Measurements from ENCODE around the gene SRSF12. TPM values are rescaled to one million over a fixed set of nuclear protein-coding genes. Genes with fewer than 3 reads are reported as not detected.
"Not testable (repeated sequence)": the region's sequence is repeated elsewhere in the genome, so short reads cannot be mapped to it uniquely, and the experiment has no call there.

The SRSF12 gene
- total RNA-seq, 2 experiments from 2014 or later = not detected

DNA sequence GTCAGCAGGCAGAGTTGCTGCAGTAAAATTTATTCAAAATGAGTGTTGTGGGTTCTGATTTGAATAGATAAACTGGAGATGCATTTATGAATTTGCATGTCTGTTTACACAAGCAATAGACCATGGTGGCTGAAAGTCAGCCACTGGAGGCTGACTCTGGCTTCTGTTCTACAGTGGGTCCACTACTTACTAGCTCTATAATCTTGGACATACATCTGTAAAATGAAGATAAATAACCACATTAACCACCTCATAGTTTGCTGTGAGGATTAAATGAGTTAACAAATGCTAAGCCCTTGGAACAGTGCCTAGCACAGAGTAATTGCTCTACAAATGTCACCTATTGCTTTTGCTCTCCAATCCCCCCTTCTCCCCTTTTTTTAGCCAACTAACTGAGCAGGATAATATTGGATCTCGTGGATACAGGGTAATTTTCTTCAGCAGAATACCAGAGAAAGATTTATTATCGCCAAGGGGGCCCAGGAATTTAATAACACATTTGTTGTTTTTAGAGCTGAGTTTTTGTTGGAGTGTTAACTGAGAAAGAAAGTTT lies 26.6 kb upstream of the SRSF12 start:
- CTCF ChIA-PET = interaction anchor here (1.4 kb wide), 2 partner anchors 12 to 77 kb away, joined by 3 to 4 read pairs; no protein-coding TSS in a partner anchor
- peaks cover 14% of the 10 kb centered on the region for H3K36me3 Mint-ChIP-seq (ENCODE audit: low read depth)
- H3K27me3 Mint-ChIP-seq = peaks cover 5% of the 10 kb centered on the region
- peaks cover 37% of the 10 kb centered on the region for H3K4me1 Mint-ChIP-seq
- no peak for DNase-seq
- no peak overlapping the region for H3K4me3 Mint-ChIP-seq
- H3K9me3 Mint-ChIP-seq = no peaks in the 10 kb centered on the region
- POLR2A ChIA-PET = interaction anchor here (0.6 to 1.4 kb wide), 2 partner anchors 13 to 65 kb away, joined by 3 to 4 read pairs; no protein-coding TSS in a partner anchor
- no peak overlapping the region for H3K27ac Mint-ChIP-seq

DNA sequence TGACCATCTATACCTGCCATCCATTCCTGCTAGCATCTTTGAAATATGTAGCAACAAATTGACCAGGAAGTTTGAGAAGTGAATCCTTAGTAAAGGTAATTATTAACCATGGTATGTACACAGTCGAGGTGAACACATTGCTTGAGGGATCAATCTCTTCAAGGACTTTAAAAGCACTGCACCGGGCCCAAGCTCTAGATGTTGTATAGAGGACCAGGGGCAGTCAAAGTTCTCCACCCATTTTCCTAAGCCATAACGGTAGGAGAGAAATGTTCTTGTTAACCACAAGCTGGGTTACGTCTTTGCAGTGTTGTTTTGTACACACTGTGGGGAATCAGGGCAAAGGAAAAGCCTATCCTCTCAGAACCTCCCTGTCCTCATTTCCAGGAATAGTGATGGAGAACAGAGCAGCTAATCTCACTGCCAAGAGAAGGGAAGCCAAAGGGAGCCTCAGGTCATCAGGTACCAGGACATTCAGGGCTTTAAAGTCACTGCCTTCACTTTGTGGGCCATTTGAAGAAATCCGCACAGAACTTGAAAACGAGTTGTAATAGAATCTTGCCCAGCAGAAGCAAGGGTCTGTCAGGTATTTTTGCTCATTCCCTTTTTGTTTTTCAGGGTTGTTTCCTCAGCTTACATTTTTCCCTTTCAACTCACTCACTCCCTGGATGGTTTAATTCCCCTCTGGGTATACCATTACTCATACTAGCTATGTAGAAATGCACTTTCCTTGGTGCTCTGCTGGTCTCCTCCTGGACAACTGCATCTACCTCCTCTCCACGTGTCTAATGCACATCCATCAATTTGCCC lies 22.7 kb upstream of the SRSF12 start:
- H3K27ac Mint-ChIP-seq = no peak overlapping the region
- CTCF ChIA-PET = interaction anchor here (0.6 to 1.8 kb wide), 7 partner anchors 8 to 164 kb away, joined by 3 to 5 read pairs (median 3); no protein-coding TSS in a partner anchor
- no peak overlapping the region for H3K4me3 Mint-ChIP-seq
- no peaks in the 10 kb centered on the region for H3K36me3 Mint-ChIP-seq (ENCODE audit: low read depth)
- POLR2A ChIA-PET = interaction anchor here (0.6 kb wide), 1 partner anchor 14 kb away, joined by 6 read pairs; no protein-coding TSS in a partner anchor
- DNase-seq = no peak
- H3K27me3 Mint-ChIP-seq = peaks cover 5% of the 10 kb centered on the region
- peaks cover 16% of the 10 kb centered on the region for H3K4me1 Mint-ChIP-seq
- H3K9me3 Mint-ChIP-seq = no peaks in the 10 kb centered on the region

DNA sequence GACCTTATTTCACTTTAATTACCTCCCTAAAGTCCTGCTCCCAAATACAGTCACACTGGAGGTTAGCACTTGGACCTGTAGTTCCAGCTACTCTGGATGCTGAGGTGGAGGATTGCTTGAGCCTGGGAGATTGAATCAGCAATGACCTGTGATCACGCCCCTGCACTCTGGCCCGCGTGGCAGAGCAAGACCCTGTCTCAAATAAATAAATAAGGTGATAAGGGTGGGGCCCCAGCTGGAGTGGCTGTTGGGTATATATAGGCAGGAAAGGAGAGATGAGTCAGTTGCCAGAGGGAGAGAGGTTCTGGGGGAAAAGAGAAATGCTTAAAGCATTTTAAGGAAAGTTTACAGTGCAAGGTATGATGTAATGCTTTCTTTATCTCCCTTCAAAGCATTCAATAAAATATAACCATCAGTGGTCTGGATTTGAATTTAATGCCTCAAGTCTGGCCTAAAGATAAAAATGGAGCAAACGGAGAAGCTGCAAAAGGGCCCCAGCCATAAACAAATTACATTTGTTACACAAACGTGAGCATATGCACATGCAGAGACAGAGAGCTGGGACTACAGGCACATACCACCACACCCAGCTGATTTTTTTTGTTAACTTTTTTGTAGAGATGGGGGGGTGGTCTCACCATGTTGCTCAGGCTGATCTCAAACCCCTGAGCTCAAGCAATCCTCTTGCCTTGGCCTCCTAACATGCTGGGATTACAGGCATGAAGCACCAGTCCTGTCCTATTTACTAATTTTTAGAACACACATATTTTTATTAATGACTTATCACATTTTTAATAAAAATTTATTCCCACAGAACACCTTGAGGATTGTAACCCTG lies 21.9 kb upstream of the SRSF12 start:
- CTCF ChIA-PET = interaction anchor here (0.8 to 1.0 kb wide), 2 partner anchors 9 to 67 kb away, joined by 3 read pairs; no protein-coding TSS in a partner anchor
- H3K4me3 Mint-ChIP-seq = no peak overlapping the region
- no peak for DNase-seq

DNA sequence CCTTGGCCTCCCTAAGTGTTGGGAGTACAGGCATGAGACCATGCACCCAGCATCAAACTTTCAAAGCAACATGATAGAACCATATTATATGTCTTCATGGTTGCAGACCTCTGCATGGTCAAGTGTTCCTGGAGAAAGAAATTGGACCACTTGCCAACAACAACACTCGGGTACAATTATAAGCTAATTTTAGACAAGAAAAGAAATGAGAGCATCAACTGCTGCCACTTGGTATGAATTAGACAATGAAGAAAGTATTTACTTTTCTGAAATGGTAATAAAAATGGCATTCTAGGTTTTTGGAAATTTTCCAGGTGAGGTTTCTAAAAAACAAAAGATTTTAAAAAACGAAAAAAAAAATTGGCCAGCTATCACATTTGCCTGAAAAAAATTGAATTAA lies 20.3 kb upstream of the SRSF12 start:
- DNase-seq = no peak
- POLR2A ChIA-PET = no interaction called here
- Mint-ChIP-seq H3K4me1 (no peaks in the 10 kb centered on the region), H3K9me3 (no peaks in the 10 kb centered on the region), H3K4me3 (no peak overlapping the region), H3K27me3 (no peaks in the 10 kb centered on the region), H3K27ac (no peak overlapping the region), H3K36me3 (ENCODE audit: low read depth) (no peaks in the 10 kb centered on the region)
- CTCF ChIA-PET = no interaction called here

More for the DNA sequence above, 21.9 kb upstream of the SRSF12 start:
- Mint-ChIP-seq H3K36me3 (ENCODE audit: low read depth) (no peaks in the 10 kb centered on the region), H3K27ac (no peak overlapping the region), H3K27me3 (peaks cover 3% of the 10 kb centered on the region), H3K4me1 (peaks cover 9% of the 10 kb centered on the region), H3K9me3 (no peaks in the 10 kb centered on the region)
- POLR2A ChIA-PET = no interaction called here

DNA sequence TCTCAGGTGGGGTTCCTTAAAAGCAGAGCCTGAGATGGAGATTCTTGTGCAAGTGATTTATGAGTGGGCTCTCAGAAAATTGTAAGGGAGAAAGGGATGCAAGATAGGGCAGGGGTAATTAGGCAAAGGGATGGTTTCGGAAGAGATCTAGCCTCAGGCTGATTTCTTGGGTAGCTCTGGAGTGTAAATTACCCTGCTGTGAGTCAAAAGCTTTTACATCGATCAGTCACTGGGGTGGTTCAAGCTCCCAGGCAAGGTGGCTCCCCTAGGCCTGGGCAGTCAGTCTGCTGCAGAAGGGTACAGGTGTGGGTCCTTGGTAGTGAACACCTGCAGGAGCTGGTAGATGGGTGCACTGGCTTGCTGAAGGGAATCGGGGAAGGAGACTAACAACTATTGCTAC lies 16.9 kb upstream of the SRSF12 start:
- CTCF ChIA-PET = interaction anchor here (0.6 kb wide), 1 partner anchor 101 kb away, joined by 3 read pairs; no protein-coding TSS in a partner anchor
- DNase-seq = no peak
- H3K27ac Mint-ChIP-seq = no peak overlapping the region
- H3K4me1 Mint-ChIP-seq = no peaks in the 10 kb centered on the region
- no peaks in the 10 kb centered on the region for H3K27me3 Mint-ChIP-seq
- no peaks in the 10 kb centered on the region for H3K9me3 Mint-ChIP-seq
- POLR2A ChIA-PET = interaction anchor here (0.6 kb wide), 1 partner anchor 673 kb away, joined by 6 read pairs; no protein-coding TSS in a partner anchor
- H3K4me3 Mint-ChIP-seq = no peak overlapping the region
- H3K36me3 Mint-ChIP-seq (ENCODE audit: low read depth) = no peaks in the 10 kb centered on the region

DNA sequence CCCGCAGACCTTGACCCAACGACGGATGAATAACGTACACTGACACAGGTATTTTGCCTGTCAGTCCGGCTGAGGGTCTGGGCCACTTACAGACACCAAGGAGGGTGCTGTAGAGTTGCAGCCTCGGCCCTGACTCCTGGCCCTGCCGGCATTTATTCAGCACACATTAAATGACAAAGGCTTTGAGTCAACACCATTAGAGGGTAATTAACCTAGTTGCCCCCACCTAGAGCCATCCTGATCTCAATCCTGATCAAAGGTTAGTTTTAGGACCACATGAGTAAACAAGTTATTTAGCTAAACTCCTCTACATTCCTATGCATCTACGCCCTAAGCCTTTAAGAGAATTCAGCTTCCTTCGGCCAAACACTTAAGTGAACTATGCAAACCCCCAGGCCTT lies 16.1 kb upstream of the SRSF12 start:
- no peaks in the 10 kb centered on the region for H3K27me3 Mint-ChIP-seq
- H3K4me1 Mint-ChIP-seq = no peaks in the 10 kb centered on the region
- H3K36me3 Mint-ChIP-seq (ENCODE audit: low read depth) = no peaks in the 10 kb centered on the region
- H3K27ac Mint-ChIP-seq = no peak overlapping the region
- H3K9me3 Mint-ChIP-seq = no peaks in the 10 kb centered on the region
- H3K4me3 Mint-ChIP-seq = no peak overlapping the region
- POLR2A ChIA-PET = interaction anchor here (0.6 kb wide), 1 partner anchor 674 kb away, joined by 6 read pairs; no protein-coding TSS in a partner anchor
- CTCF ChIA-PET = interaction anchor here (0.8 to 1.2 kb wide), 2 partner anchors 11 to 15 kb away, joined by 3 to 4 read pairs; no protein-coding TSS in a partner anchor
- DNase-seq = no peak

DNA sequence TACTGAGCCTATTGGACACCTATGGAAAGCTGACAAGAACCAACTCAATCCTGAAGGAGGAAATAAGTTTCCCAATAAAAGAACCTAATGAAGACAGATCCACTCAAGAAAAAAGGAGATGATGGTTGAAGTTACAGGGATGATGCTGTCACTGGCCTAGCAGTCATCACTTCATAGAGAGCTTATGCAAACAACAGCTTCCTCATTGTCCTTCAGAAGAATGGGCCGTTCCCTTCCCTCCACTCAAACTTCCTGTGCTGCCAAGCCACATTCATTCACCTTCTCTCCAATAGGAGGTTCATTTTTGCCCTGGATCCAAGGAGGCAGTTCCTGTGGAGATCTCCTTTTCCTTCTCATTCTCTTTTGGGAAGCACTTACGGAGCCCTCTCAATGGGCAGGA lies 14.2 kb upstream of the SRSF12 start:
- no peak overlapping the region for H3K27ac Mint-ChIP-seq
- no peak for DNase-seq
- CTCF ChIA-PET = interaction anchor here (1.0 to 1.5 kb wide), 3 partner anchors 9 to 13 kb away, joined by 3 to 4 read pairs (median 4); no protein-coding TSS in a partner anchor
- no peak overlapping the region for H3K4me3 Mint-ChIP-seq
- no peaks in the 10 kb centered on the region for H3K27me3 Mint-ChIP-seq
- peaks cover 4% of the 10 kb centered on the region for H3K9me3 Mint-ChIP-seq
- H3K36me3 Mint-ChIP-seq (ENCODE audit: low read depth) = no peaks in the 10 kb centered on the region
- POLR2A ChIA-PET = interaction anchor here (0.7 kb wide), 1 partner anchor 12 kb away, joined by 3 read pairs; no protein-coding TSS in a partner anchor
- no peaks in the 10 kb centered on the region for H3K4me1 Mint-ChIP-seq

DNA sequence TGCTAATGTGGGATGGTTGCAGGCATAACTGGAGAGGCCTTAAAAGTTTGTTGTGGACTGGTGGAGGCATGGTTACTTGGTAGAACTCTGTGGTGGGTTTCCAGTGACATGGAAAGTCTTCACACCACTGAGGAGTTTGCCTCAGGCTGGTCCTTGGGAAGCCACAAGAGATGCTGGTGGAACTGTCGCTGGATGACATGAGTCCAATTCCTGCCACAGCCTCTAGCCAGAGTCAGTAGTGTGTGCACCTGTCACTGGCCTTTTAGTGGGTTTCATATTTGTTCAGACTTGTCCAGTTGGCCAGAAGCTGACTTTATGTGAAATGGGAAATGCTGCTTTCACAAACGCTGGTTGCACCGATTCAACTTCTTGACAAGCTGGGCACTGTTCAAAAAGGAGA lies 13.7 kb upstream of the SRSF12 start:
- peaks cover 4% of the 10 kb centered on the region for H3K9me3 Mint-ChIP-seq
- CTCF ChIA-PET = interaction anchor here (1.0 to 1.4 kb wide), 3 partner anchors 9 to 13 kb away, joined by 3 to 4 read pairs (median 3); no protein-coding TSS in a partner anchor
- H3K4me1 Mint-ChIP-seq = no peaks in the 10 kb centered on the region
- no peak for DNase-seq
- H3K27ac Mint-ChIP-seq = no peak overlapping the region
- H3K36me3 Mint-ChIP-seq (ENCODE audit: low read depth) = no peaks in the 10 kb centered on the region
- H3K27me3 Mint-ChIP-seq = no peaks in the 10 kb centered on the region
- H3K4me3 Mint-ChIP-seq = no peak overlapping the region
- POLR2A ChIA-PET = interaction anchor here (0.7 kb wide), 1 partner anchor 13 kb away, joined by 3 read pairs; no protein-coding TSS in a partner anchor

DNA sequence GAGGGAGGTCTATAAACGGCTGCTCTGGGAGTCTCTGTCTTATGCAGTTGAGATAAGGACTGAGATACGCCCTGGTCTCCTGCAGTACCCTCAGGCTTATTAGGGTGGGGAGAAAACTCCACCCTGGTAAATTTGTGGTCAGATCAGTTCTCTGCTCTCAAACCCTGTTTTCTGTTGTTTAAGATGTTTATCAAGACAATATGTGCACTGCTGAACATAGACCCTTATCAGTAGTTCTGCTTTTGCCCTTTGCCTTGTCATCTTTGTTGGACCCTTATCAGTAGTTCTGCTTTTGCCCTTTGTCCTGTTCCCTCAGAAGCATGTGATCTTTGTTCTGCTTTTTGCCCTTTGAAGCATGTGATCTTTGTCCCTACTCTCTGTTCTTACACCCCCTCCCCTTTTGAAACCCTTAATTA lies 10.4 kb upstream of the SRSF12 start:
- H3K9me3 Mint-ChIP-seq; H3K27me3 Mint-ChIP-seq; CTCF ChIA-PET; H3K4me3 Mint-ChIP-seq; H3K27ac Mint-ChIP-seq; POLR2A ChIA-PET; H3K4me1 Mint-ChIP-seq; DNase-seq; H3K36me3 Mint-ChIP-seq (ENCODE audit: low read depth): not testable (repeated sequence)

DNA sequence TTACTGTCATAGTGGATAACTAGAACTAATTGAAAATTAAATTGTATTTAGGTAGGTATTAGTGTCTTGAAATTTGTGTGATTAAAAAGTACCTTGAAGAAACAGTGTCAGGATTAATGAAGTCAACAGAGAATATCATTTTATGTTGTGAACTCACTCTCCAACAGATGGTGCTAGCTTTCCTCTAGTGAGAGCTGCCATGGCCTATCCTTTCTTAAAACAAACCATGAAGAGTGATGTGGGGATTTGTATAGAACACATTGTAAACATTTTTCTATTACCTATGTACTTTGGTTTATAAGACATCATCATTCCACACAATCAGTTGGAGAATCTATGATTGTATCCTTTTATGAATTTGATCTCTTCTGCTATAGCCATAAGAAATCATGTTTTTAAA lies 4.8 kb upstream of the SRSF12 start:
- H3K27ac Mint-ChIP-seq = no peak overlapping the region
- H3K9me3 Mint-ChIP-seq = no peaks in the 10 kb centered on the region
- ChIA-PET POLR2A (no interaction called here), CTCF (interaction anchor here (0.9 to 1.3 kb wide), 3 partner anchors 9 to 161 kb away, joined by 3 to 4 read pairs (median 4); no protein-coding TSS in a partner anchor)
- DNase-seq = no peak
- no peak overlapping the region for H3K4me3 Mint-ChIP-seq
- H3K27me3 Mint-ChIP-seq = peaks cover 24% of the 10 kb centered on the region
- peaks cover 2% of the 10 kb centered on the region for H3K4me1 Mint-ChIP-seq
- no peaks in the 10 kb centered on the region for H3K36me3 Mint-ChIP-seq (ENCODE audit: low read depth)

DNA sequence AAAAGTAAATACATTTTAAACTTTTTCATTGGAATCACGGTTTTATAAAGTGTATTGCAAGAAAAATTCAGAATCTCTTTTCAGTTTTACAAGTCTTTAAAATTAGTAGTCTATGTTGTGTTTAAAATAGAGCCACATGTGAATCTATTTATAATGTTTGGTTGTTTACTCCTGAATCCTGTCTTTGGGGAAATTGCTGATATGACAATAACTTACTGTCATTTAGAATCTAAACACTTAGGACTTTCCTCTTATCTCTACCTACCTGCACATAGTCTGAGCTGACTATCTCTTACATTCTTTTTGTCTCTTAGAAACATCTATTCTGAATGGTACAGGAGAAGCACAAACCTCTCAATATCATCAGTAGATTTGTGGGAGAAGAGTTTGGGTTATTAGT lies 4.1 kb upstream of the SRSF12 start:
- Mint-ChIP-seq H3K36me3 (ENCODE audit: low read depth) (no peaks in the 10 kb centered on the region), H3K9me3 (no peaks in the 10 kb centered on the region), H3K27me3 (peaks cover 28% of the 10 kb centered on the region), H3K27ac (no peak overlapping the region), H3K4me3 (no peak overlapping the region), H3K4me1 (peaks cover 6% of the 10 kb centered on the region)
- no peak for DNase-seq
- ChIA-PET CTCF (interaction anchor here (1.0 to 1.3 kb wide), 3 partner anchors 8 to 162 kb away, joined by 3 to 4 read pairs (median 4); no protein-coding TSS in a partner anchor), POLR2A (no interaction called here)

DNA sequence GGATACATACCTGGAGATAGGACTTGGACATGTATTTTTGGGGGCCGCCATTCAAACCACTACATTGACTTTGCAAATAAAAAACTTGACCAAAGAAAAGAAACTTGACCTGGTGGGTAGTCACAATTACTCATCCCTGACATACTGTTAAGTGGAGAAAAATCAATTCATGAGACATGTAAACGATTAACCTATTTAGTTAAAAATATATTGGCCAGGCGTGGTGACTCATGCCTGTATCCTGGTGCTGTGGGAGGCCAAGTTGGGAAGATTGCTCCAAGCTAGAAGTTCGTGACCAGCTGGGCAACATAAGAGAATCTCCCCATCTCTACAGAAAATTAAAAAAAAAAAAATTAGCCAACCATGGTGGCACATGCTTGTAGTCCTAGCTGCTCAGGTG lies 2.5 kb upstream of the SRSF12 start:
- Mint-ChIP-seq H3K36me3 (ENCODE audit: low read depth) (no peaks in the 10 kb centered on the region), H3K4me3 (no peak overlapping the region), H3K27me3 (peaks cover 38% of the 10 kb centered on the region), H3K27ac (no peak overlapping the region), H3K9me3 (no peaks in the 10 kb centered on the region), H3K4me1 (peaks cover 8% of the 10 kb centered on the region)
- ChIA-PET CTCF (no interaction called here), POLR2A (no interaction called here)
- DNase-seq = no peak
